ENCODE measurements around the gene DLGAP1.

Gene DLGAP1

GRCh38 chr18:3485153-3486149 lies 969.7 kb downstream of the DLGAP1 start:
- Histone ChIP-seq H3K27me3 (ENCODE audit: insufficient read depth, low read depth, severe bottlenecking) (no peaks in the 10 kb centered on the region), H3K9me3 (ENCODE audit: severe bottlenecking) (no peaks in the 10 kb centered on the region), H3K36me3 (no peaks in the 10 kb centered on the region), H3K4me3 (ENCODE audit: low read depth, low read length) (no peak overlapping the region), H3K27ac (no peak overlapping the region)
- TF ChIP-seq, protein P1, sequence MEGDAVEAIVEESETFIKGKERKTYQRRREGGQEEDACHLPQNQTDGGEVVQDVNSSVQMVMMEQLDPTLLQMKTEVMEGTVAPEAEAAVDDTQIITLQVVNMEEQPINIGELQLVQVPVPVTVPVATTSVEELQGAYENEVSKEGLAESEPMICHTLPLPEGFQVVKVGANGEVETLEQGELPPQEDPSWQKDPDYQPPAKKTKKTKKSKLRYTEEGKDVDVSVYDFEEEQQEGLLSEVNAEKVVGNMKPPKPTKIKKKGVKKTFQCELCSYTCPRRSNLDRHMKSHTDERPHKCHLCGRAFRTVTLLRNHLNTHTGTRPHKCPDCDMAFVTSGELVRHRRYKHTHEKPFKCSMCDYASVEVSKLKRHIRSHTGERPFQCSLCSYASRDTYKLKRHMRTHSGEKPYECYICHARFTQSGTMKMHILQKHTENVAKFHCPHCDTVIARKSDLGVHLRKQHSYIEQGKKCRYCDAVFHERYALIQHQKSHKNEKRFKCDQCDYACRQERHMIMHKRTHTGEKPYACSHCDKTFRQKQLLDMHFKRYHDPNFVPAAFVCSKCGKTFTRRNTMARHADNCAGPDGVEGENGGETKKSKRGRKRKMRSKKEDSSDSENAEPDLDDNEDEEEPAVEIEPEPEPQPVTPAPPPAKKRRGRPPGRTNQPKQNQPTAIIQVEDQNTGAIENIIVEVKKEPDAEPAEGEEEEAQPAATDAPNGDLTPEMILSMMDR (IDR thresholded peaks at IDR 0.05; ENCODE audit: low read depth, low read length): no peak
- no peak for DNase-seq

- DNase-seq: no peak
Measured at GRCh38 chr18:3482258-3482657, 972.8 kb downstream of the DLGAP1 start.

GRCh38 chr18:3481696-3482210 lies 973.4 kb downstream of the DLGAP1 start:
- Histone ChIP-seq H3K27me3 (ENCODE audit: insufficient read depth, low read depth, severe bottlenecking) (no peaks in the 10 kb centered on the region), H3K4me3 (ENCODE audit: low read depth, low read length) (no peak overlapping the region), H3K36me3 (no peaks in the 10 kb centered on the region), H3K9me3 (ENCODE audit: severe bottlenecking) (no peaks in the 10 kb centered on the region), H3K27ac (no peak overlapping the region)
- peak; percentile 14 for DNase-seq
- TF ChIP-seq, protein P1 (IDR thresholded peaks at IDR 0.05; ENCODE audit: low read depth, low read length): peak; percentile 57

More at GRCh38 chr18:3482258-3482657, 972.8 kb downstream of the DLGAP1 start:
- no peak overlapping the region for H3K4me3 ChIP-seq (ENCODE audit: low read depth, low read length)
- no peaks in the 10 kb centered on the region for H3K36me3 ChIP-seq
- TF ChIP-seq, protein P1 (IDR thresholded peaks at IDR 0.05; ENCODE audit: low read depth, low read length): no peak
- no peaks in the 10 kb centered on the region for H3K27me3 ChIP-seq (ENCODE audit: insufficient read depth, low read depth, severe bottlenecking)
- no peaks in the 10 kb centered on the region for H3K9me3 ChIP-seq (ENCODE audit: severe bottlenecking)
- H3K27ac ChIP-seq: no peak overlapping the region

DNA sequence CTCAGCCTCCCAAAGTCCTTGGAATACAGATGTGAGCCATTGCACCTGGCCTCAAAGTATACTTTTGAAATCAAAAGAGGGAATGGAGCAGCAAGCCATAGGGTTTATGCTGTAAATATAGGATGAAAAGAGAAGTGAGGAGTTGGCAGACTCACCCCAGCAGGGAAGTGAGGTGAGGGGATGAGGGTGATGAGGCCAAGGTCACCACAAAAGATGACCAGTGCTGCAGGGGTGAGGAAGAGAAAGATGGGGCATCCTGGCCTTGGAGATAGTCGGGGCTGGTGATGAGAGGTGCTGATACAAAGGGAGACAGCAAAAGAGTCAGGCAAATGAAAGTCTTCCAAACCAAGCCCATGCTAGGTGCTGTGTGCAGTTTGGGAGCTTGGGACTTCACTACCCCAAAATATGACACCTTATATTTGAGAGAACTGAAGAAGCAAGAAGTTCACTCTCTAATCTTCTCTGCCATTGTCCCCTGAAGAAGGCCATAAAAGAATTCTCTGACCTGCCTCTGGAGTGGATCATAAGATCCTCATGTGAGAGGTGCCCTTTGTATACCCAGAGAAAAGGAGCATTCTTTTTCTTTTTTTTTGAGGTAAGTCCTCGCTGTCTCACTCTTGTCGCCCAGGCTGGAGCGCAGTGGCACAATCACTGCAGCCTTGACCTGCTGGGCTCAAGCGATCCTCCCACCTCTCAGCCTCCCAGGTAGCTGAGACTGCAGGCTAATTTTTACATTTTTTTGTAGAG lies 974.1 kb downstream of the DLGAP1 start:
- no peaks in the 10 kb centered on the region for H3K9me3 ChIP-seq (ENCODE audit: severe bottlenecking)
- H3K27ac ChIP-seq: no peak overlapping the region
- DNase-seq: no peak

GRCh38 chr18:3479978-3480509 lies 975.1 kb downstream of the DLGAP1 start:
- Histone ChIP-seq H3K36me3 (no peaks in the 10 kb centered on the region), H3K27ac (no peak overlapping the region), H3K4me3 (ENCODE audit: low read depth, low read length) (no peak overlapping the region), H3K27me3 (ENCODE audit: insufficient read depth, low read depth, severe bottlenecking) (no peaks in the 10 kb centered on the region), H3K9me3 (ENCODE audit: severe bottlenecking) (no peaks in the 10 kb centered on the region)
- TF ChIP-seq, protein P1 (IDR thresholded peaks at IDR 0.05; ENCODE audit: low read depth, low read length): no peak
- DNase-seq: no peak

More for the DNA sequence above, 974.1 kb downstream of the DLGAP1 start:
- Histone ChIP-seq H3K27me3 (ENCODE audit: insufficient read depth, low read depth, severe bottlenecking) (no peaks in the 10 kb centered on the region), H3K4me3 (ENCODE audit: low read depth, low read length) (no peak overlapping the region), H3K36me3 (no peaks in the 10 kb centered on the region)
- TF ChIP-seq, protein P1 (IDR thresholded peaks at IDR 0.05; ENCODE audit: low read depth, low read length): no peak

All from WERI-Rb-1 (cell line).